PC-3 (cell line): ENCODE data around the gene CEP97.

Source experiments
- EZH2 ChIP-seq: fragments of 300-600 bp; sonication (generic); IDR thresholded peaks from one replicate; pipeline ENCODE4 v1.6.1; 2017; ENCODE audit warnings: antibody characterized with exemption, mild to moderate bottlenecking, low read length; ENCODE audit not compliant: unreplicated experiment
- EZH2phosphoT487 ChIP-seq: fragments of 300-600 bp; sonication (generic); IDR thresholded peaks from 2 replicates; pipeline ENCODE4 v1.6.1; 2018; ENCODE audit warnings: mild to moderate bottlenecking, antibody characterized with exemption, low read length, borderline replicate concordance
- TF ChIP-seq, protein P1 (sequence below): fragments of 300-600 bp; sonication (generic); conservative IDR thresholded peaks from 2 replicates; pipeline ENCODE4 v1.5.1; 2017; ENCODE audit warnings: antibody characterized with exemption, low read depth, mild to moderate bottlenecking, low read length

DNA sequence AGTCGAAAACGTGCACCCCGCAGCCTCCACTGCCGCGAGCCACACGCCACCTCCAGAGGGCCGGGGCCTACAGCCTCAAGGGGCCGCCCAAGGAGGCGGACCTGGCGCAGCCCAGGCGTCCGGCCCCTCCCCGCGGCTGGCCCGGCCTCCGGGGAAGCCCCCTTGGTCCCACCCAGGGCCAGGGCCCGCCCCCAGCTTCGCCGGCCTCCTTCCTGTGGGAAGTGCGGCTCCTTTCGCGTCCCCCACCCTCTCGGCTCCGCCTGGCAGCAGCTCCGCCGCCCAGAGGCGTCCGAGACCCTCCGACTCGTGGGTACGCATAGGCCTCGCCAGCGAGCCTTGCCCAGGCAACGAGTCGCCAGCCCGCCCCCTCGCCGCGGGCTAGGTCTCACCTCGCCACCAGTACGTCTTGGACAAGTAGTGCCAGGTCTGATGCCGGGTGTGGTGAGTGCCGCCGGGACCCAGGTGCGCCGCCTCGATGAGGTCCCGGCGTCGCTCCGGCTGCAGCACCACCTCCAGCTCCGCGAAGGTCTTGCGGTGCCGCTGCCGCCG is 48.1 kb upstream of the CEP97 start:
- TF ChIP-seq EZH2 = no peak
- TF ChIP-seq, protein P1, sequence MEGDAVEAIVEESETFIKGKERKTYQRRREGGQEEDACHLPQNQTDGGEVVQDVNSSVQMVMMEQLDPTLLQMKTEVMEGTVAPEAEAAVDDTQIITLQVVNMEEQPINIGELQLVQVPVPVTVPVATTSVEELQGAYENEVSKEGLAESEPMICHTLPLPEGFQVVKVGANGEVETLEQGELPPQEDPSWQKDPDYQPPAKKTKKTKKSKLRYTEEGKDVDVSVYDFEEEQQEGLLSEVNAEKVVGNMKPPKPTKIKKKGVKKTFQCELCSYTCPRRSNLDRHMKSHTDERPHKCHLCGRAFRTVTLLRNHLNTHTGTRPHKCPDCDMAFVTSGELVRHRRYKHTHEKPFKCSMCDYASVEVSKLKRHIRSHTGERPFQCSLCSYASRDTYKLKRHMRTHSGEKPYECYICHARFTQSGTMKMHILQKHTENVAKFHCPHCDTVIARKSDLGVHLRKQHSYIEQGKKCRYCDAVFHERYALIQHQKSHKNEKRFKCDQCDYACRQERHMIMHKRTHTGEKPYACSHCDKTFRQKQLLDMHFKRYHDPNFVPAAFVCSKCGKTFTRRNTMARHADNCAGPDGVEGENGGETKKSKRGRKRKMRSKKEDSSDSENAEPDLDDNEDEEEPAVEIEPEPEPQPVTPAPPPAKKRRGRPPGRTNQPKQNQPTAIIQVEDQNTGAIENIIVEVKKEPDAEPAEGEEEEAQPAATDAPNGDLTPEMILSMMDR = no peak
- TF ChIP-seq EZH2phosphoT487 = no peak
